Muscle of back (tissue), 13 donors: ENCODE data around the gene SPATA32. TPM values are rescaled to one million over a fixed set of nuclear protein-coding genes. Genes with fewer than 3 reads are reported as not detected.
A peak's percentile ranks its signal among the peaks of the same experiment; 100 is the strongest.
"Not testable (repeated sequence)": the region's sequence is repeated elsewhere in the genome, so short reads cannot be mapped to it uniquely, and the experiment has no call there.

ENCODE experiments used
- DNase-seq, 3 donors: peaks; one replicate each; pipeline versions ENCODE4 v3.0.0 to v3.0.0-alpha.2; 2013
- long read RNA-seq, 9 donors: transcript quantifications; one replicate each; lab custom pipeline, GENCODE V29; 2026
- polyA plus RNA-seq, 10 donors: library from polyadenylated mRNA; unstranded; fragments of 120-200 nt; gene quantifications; one replicate each; pipeline ENCODE4 v1.2.1, GENCODE V29; 2013; ENCODE audit not compliant: insufficient read length in 10 of 10

SPATA32 gene
- polyA plus RNA-seq: under 1 TPM in 1 of 10 donors, not detected in 9; 0.14 TPM
- long read RNA-seq, donor 1: 0 reads
- long read RNA-seq, donor 2: 0 reads
- long read RNA-seq, donor 3: 0 reads
- long read RNA-seq, donor 4: 0 reads
- long read RNA-seq, donor 5: 0 reads
- long read RNA-seq, donor 6: 0 reads
- long read RNA-seq, donor 7: 0 reads
- long read RNA-seq, donor 8: 0 reads
- long read RNA-seq, donor 9: 0 reads

- DNase-seq: peak; percentile 24 to 77 (median 44)
These were observed at the start of gene SPATA32 for GRCh38 chr17:45261577-45262515. TSS of gene SPATA32 (minus strand) at chr17:45262094. CDS start at chr17:45262016, 78 bp downstream.

- DNase-seq: peak in 1 of 3 donors; percentile 25
These were observed 49.5 kb upstream of the SPATA32 start for GRCh38 chr17:45311401-45311759.

- peak in 1 of 3 donors; percentile 59 for DNase-seq
These were observed 48.8 kb upstream of the SPATA32 start for GRCh38 chr17:45310380-45311324.

GRCh38 chr17:45309400-45309799 is 47.5 kb upstream of the SPATA32 start:
- no peak for DNase-seq

GRCh38 chr17:45308840-45309239 is 46.9 kb upstream of the SPATA32 start:
- DNase-seq: no peak

GRCh38 chr17:45308016-45308365 is 46.1 kb upstream of the SPATA32 start:
- DNase-seq: no peak

- DNase-seq: peak in 1 of 3 donors; percentile 53
These were observed 45.6 kb upstream of the SPATA32 start for GRCh38 chr17:45307290-45308015.

- no peak for DNase-seq
These were observed 44.7 kb upstream of the SPATA32 start for GRCh38 chr17:45306623-45307022.

GRCh38 chr17:45306094-45306493 is 44.2 kb upstream of the SPATA32 start:
- no peak for DNase-seq

GRCh38 chr17:45305530-45306087 is 43.7 kb upstream of the SPATA32 start:
- no peak for DNase-seq

GRCh38 chr17:45302649-45303173 is 40.8 kb upstream of the SPATA32 start:
- DNase-seq: no peak

GRCh38 chr17:45302220-45302619 is 40.3 kb upstream of the SPATA32 start:
- not testable (repeated sequence) for DNase-seq

GRCh38 chr17:45301674-45302073 is 39.8 kb upstream of the SPATA32 start:
- no peak for DNase-seq

GRCh38 chr17:45300060-45300751 is 38.3 kb upstream of the SPATA32 start:
- no peak for DNase-seq

GRCh38 chr17:45299361-45299760 is 37.5 kb upstream of the SPATA32 start:
- peak in 2 of 3 donors; percentile 70 to 85 for DNase-seq

GRCh38 chr17:45298546-45299285 is 36.8 kb upstream of the SPATA32 start:
- no peak for DNase-seq

GRCh38 chr17:45296833-45297124 is 34.9 kb upstream of the SPATA32 start:
- DNase-seq: no peak

- peak in 1 of 3 donors; percentile 20 for DNase-seq
These were observed 34.3 kb upstream of the SPATA32 start for GRCh38 chr17:45296003-45296832.
